ENCODE measurements around the gene LCN12.
A peak's percentile ranks its signal among the peaks of the same experiment; 100 is the strongest.

Gene LCN12

GRCh38 chr9:136951541-136952320 lies at the start of gene LCN12:
Gene LCN12 (plus strand): TSS chr9:136952273. CDS start chr9:136952328, 55 bp downstream.
- DNase-seq, result peak; percentile 38

- no peak for DNase-seq
Observed at GRCh38 chr9:136903041-136903554, 49.0 kb upstream of the LCN12 start.

GRCh38 chr9:136906266-136906665 lies 45.8 kb upstream of the LCN12 start:
- no peak for DNase-seq

- no peak for DNase-seq
Observed at GRCh38 chr9:136907011-136907914, 44.8 kb upstream of the LCN12 start.

- no peak for DNase-seq
Observed at GRCh38 chr9:136910197-136910900, 41.7 kb upstream of the LCN12 start.

- DNase-seq, result no peak
Observed at GRCh38 chr9:136910901-136911245, 41.2 kb upstream of the LCN12 start.

- DNase-seq, result no peak
Observed at GRCh38 chr9:136913701-136914438, 38.2 kb upstream of the LCN12 start.

GRCh38 chr9:136915632-136916329 lies 36.3 kb upstream of the LCN12 start:
- no peak for DNase-seq

GRCh38 chr9:136916330-136917184 lies 35.5 kb upstream of the LCN12 start:
- no peak for DNase-seq

GRCh38 chr9:136917902-136918301 lies 34.2 kb upstream of the LCN12 start:
- DNase-seq, result no peak

GRCh38 chr9:136920069-136920468 lies 32.0 kb upstream of the LCN12 start:
- DNase-seq, result no peak

- DNase-seq, result no peak
Observed at GRCh38 chr9:136920734-136921231, 31.3 kb upstream of the LCN12 start.

- no peak for DNase-seq
Observed at GRCh38 chr9:136921307-136921706, 30.8 kb upstream of the LCN12 start.

- DNase-seq, result no peak
Observed at GRCh38 chr9:136921718-136922117, 30.4 kb upstream of the LCN12 start.

- no peak for DNase-seq
Observed at GRCh38 chr9:136922540-136922939, 29.5 kb upstream of the LCN12 start.

- DNase-seq, result no peak
Observed at GRCh38 chr9:136923881-136924280, 28.2 kb upstream of the LCN12 start.

GRCh38 chr9:136925414-136926153 lies 26.5 kb upstream of the LCN12 start:
- DNase-seq, result no peak

GRCh38 chr9:136926154-136926704 lies 25.8 kb upstream of the LCN12 start:
- no peak for DNase-seq

- no peak for DNase-seq
Observed at GRCh38 chr9:136926749-136927148, 25.3 kb upstream of the LCN12 start.
